GM21423 (cell line): Measurements from ENCODE around the gene TGFBR3.
"Not testable (repeated sequence)": the region's sequence is repeated elsewhere in the genome, so short reads cannot be mapped to it uniquely, and the experiment has no call there.

Experiments used
- ATAC-seq: cut with Tn5 transposase; IDR thresholded peaks from one replicate; pipeline ENCODE4 v1.9.1; 2021; ENCODE audit warnings: mild to moderate bottlenecking, moderate library complexity; ENCODE audit not compliant: unreplicated experiment

TGFBR3 gene

GRCh38 chr1:91697861-91698260, 188.1 kb downstream of the TGFBR3 start:
- no peak for ATAC-seq

GRCh38 chr1:91697416-91697815, 188.5 kb downstream of the TGFBR3 start:
- peak; percentile 90 for ATAC-seq

- ATAC-seq: no peak
Observed at GRCh38 chr1:91696321-91696720, 189.6 kb downstream of the TGFBR3 start.

GRCh38 chr1:91693557-91693956, 192.4 kb downstream of the TGFBR3 start:
- ATAC-seq: no peak

GRCh38 chr1:91691525-91691924, 194.4 kb downstream of the TGFBR3 start:
- ATAC-seq: no peak

GRCh38 chr1:91689641-91690481, 196.1 kb downstream of the TGFBR3 start:
- no peak for ATAC-seq

- no peak for ATAC-seq
Observed at GRCh38 chr1:91687452-91687851, 198.5 kb downstream of the TGFBR3 start.

- no peak for ATAC-seq
Observed at GRCh38 chr1:91685994-91686393, 200.0 kb downstream of the TGFBR3 start.

- no peak for ATAC-seq
Observed at GRCh38 chr1:91684481-91685196, 201.3 kb downstream of the TGFBR3 start.

- ATAC-seq: no peak
Observed at GRCh38 chr1:91683598-91683951, 202.4 kb downstream of the TGFBR3 start.

GRCh38 chr1:91682882-91683597, 202.9 kb downstream of the TGFBR3 start:
- no peak for ATAC-seq

- ATAC-seq: no peak
Observed at GRCh38 chr1:91680556-91681155, 205.3 kb downstream of the TGFBR3 start.

- no peak for ATAC-seq
Observed at GRCh38 chr1:91679446-91679845, 206.5 kb downstream of the TGFBR3 start.

- no peak for ATAC-seq
Observed at GRCh38 chr1:91676030-91676429, 209.9 kb downstream of the TGFBR3 start.

- ATAC-seq: no peak
Observed at GRCh38 chr1:91674107-91674506, 211.8 kb downstream of the TGFBR3 start.

GRCh38 chr1:91673613-91674012, 212.3 kb downstream of the TGFBR3 start:
- ATAC-seq: no peak

- ATAC-seq: no peak
Observed at GRCh38 chr1:91672601-91673161, 213.3 kb downstream of the TGFBR3 start.

GRCh38 chr1:91670781-91671180, 215.2 kb downstream of the TGFBR3 start:
- no peak for ATAC-seq

- no peak for ATAC-seq
Observed at GRCh38 chr1:91669584-91670350, 216.2 kb downstream of the TGFBR3 start.

GRCh38 chr1:91666651-91667050, 219.3 kb downstream of the TGFBR3 start:
- not testable (repeated sequence) for ATAC-seq
